ENCODE results near the gene NEK11.
"Not testable (repeated sequence)": the region's sequence is repeated elsewhere in the genome, so short reads cannot be mapped to it uniquely, and the experiment has no call there.

The NEK11 gene

DNA sequence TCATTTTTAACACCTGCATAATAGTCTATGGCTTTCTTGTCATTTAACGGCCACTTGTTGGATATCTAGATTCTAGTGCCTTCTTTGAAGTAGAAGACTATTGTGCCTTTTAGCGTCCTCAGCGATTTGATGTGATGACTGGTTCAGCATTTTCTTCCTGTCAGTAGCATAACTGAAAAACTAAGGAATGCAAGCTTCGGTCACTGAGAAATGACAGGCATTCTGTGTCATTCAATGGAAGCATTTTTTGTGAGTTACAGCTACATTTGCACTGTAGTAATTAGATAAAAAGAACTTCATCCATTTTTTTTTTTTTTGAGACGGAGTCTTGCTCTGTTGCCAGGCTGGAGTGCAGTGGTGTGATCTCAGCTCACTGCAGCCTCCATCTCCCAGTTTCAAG, 10.3 kb downstream of the NEK11 start:
- H2AFZ ChIP-seq (ENCODE audit: low read depth, low read length) = no peak overlapping the region
- DNase-seq (no peak), ATAC-seq (ENCODE audit: insufficient read depth, low read depth) (no peak)
- H3K79me2 ChIP-seq (ENCODE audit: insufficient read depth, low read length) = no peaks in the 10 kb centered on the region
- no peak overlapping the region for H3K27ac ChIP-seq (ENCODE audit: low read length)
- H3K27me3 ChIP-seq (ENCODE audit: insufficient read depth, low read length, poor library complexity) = no peaks in the 10 kb centered on the region
- no peak overlapping the region for H3K4me2 ChIP-seq (ENCODE audit: insufficient read depth, low read length)
- no peaks in the 10 kb centered on the region for H3K9me3 ChIP-seq (ENCODE audit: insufficient read depth, low read length, severe bottlenecking)
- no peak overlapping the region for H3K4me3 ChIP-seq (ENCODE audit: low read depth in 1 of 2, low read length in 2 of 2)
- no peaks in the 10 kb centered on the region for H3K36me3 ChIP-seq (ENCODE audit: insufficient read depth, low read length)
- H3K4me1 ChIP-seq (ENCODE audit: insufficient read depth, low read length) = peaks cover 3% of the 10 kb centered on the region
- TF ChIP-seq EZH2 (IDR thresholded peaks at IDR 0.05; ENCODE audit: borderline replicate concordance, low read depth, low read length, severe bottlenecking) (no peak), CTCF (IDR thresholded peaks at IDR 0.05; ENCODE audit: borderline replicate concordance, extremely low read depth, low read length, poor library complexity, severe bottlenecking) (no peak)
- H3K9ac ChIP-seq (ENCODE audit: low read depth, low read length) = no peak overlapping the region
- H4K20me1 ChIP-seq (ENCODE audit: insufficient read depth, low read length) = no peaks in the 10 kb centered on the region

- ATAC-seq (ENCODE audit: insufficient read depth, low read depth) (no peak), DNase-seq (no peak)
- H3K4me2 ChIP-seq (ENCODE audit: insufficient read depth, low read length) = no peak overlapping the region
- H3K27me3 ChIP-seq (ENCODE audit: insufficient read depth, low read length, poor library complexity) = no peaks in the 10 kb centered on the region
- TF ChIP-seq EZH2 (IDR thresholded peaks at IDR 0.05; ENCODE audit: borderline replicate concordance, low read depth, low read length, severe bottlenecking) = no peak
- TF ChIP-seq CTCF (IDR thresholded peaks at IDR 0.05; ENCODE audit: borderline replicate concordance, extremely low read depth, low read length, poor library complexity, severe bottlenecking) = no peak
- H3K27ac ChIP-seq (ENCODE audit: low read length) = no peak overlapping the region
- no peaks in the 10 kb centered on the region for H3K9me3 ChIP-seq (ENCODE audit: insufficient read depth, low read length, severe bottlenecking)
- no peak overlapping the region for H3K4me3 ChIP-seq (ENCODE audit: low read depth in 1 of 2, low read length in 2 of 2)
- H3K4me1 ChIP-seq (ENCODE audit: insufficient read depth, low read length) = peaks cover 13% of the 10 kb centered on the region
- H2AFZ ChIP-seq (ENCODE audit: low read depth, low read length) = no peak overlapping the region
- H3K36me3 ChIP-seq (ENCODE audit: insufficient read depth, low read length) = no peaks in the 10 kb centered on the region
- no peak overlapping the region for H3K9ac ChIP-seq (ENCODE audit: low read depth, low read length)
- no peaks in the 10 kb centered on the region for H4K20me1 ChIP-seq (ENCODE audit: insufficient read depth, low read length)
- H3K79me2 ChIP-seq (ENCODE audit: insufficient read depth, low read length) = no peaks in the 10 kb centered on the region
Observed at GRCh38 chr3:131038326-131038725, 11.6 kb downstream of the NEK11 start.

GRCh38 chr3:131042271-131042985, 15.8 kb downstream of the NEK11 start:
- H3K79me2 ChIP-seq (ENCODE audit: insufficient read depth, low read length); H3K36me3 ChIP-seq (ENCODE audit: insufficient read depth, low read length); H3K9me3 ChIP-seq (ENCODE audit: insufficient read depth, low read length, severe bottlenecking); H4K20me1 ChIP-seq (ENCODE audit: insufficient read depth, low read length); H3K27me3 ChIP-seq (ENCODE audit: insufficient read depth, low read length, poor library complexity): not testable (repeated sequence)
- peak; percentile 78 for DNase-seq
- H3K4me3 ChIP-seq (ENCODE audit: low read depth in 1 of 2, low read length in 2 of 2) = peak overlapping the region in 1 of 2 experiments; percentile 9; a peak in 1 of 4 replicates
- H3K27ac ChIP-seq (ENCODE audit: low read length) = peak overlapping the region; percentile 61
- H3K4me1 ChIP-seq (ENCODE audit: insufficient read depth, low read length) = peaks cover 16% of the 10 kb centered on the region
- H3K9ac ChIP-seq (ENCODE audit: low read depth, low read length) = 0 out of 2 replicates have a peak overlapping the region, but pooled peaks have one; percentile 26
- peak; percentile 99 for ATAC-seq (ENCODE audit: insufficient read depth, low read depth)
- H3K4me2 ChIP-seq (ENCODE audit: insufficient read depth, low read length) = peak overlapping the region; percentile 50
- peak overlapping the region; percentile 82 for H2AFZ ChIP-seq (ENCODE audit: low read depth, low read length)

DNA sequence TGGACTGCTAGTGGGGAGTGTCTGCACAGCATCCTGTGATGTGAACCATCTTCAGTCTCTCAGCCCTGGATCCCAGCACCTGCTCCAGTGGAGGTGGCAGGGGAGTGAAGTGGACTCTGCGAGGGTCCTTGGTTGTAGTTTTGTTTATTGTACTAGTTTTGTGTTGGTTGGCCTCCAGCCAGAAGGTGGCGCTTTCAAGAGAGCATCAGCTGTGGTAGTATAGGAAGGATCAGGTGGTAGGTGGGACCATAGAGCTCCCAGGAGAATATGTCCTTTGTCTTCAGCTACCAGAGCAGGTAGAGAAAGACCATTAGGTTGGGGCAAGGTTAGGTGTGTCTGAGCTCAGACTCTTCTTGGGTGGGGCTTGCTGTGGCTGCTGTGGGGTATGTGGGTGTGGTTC, 20.9 kb downstream of the NEK11 start:
- Histone ChIP-seq H3K9ac (ENCODE audit: low read depth, low read length) (no peak overlapping the region), H3K27ac (ENCODE audit: low read length) (no peak overlapping the region), H2AFZ (ENCODE audit: low read depth, low read length) (0 out of 2 replicates have a peak overlapping the region, but pooled peaks have one; percentile 16), H3K4me2 (ENCODE audit: insufficient read depth, low read length) (no peak overlapping the region), H3K4me3 (ENCODE audit: low read depth in 1 of 2, low read length in 2 of 2) (no peak overlapping the region), H3K27me3 (ENCODE audit: insufficient read depth, low read length, poor library complexity) (no peaks in the 10 kb centered on the region), H4K20me1 (ENCODE audit: insufficient read depth, low read length) (no peaks in the 10 kb centered on the region), H3K36me3 (ENCODE audit: insufficient read depth, low read length) (no peaks in the 10 kb centered on the region), H3K4me1 (ENCODE audit: insufficient read depth, low read length) (peaks cover 11% of the 10 kb centered on the region), H3K9me3 (ENCODE audit: insufficient read depth, low read length, severe bottlenecking) (no peaks in the 10 kb centered on the region), H3K79me2 (ENCODE audit: insufficient read depth, low read length) (no peaks in the 10 kb centered on the region)
- ATAC-seq (ENCODE audit: insufficient read depth, low read depth) (no peak), DNase-seq (peak; percentile 33)
- no peak for TF ChIP-seq EZH2 (IDR thresholded peaks at IDR 0.05; ENCODE audit: borderline replicate concordance, low read depth, low read length, severe bottlenecking)
- TF ChIP-seq CTCF (IDR thresholded peaks at IDR 0.05; ENCODE audit: borderline replicate concordance, extremely low read depth, low read length, poor library complexity, severe bottlenecking) = peak; percentile 51

All from DND-41 (cell line).